ENCODE results near the gene PGGHG. TPM values are rescaled to one million over a fixed set of nuclear protein-coding genes. Genes with fewer than 3 reads are reported as not detected.
"Not testable (repeated sequence)": the region's sequence is repeated elsewhere in the genome, so short reads cannot be mapped to it uniquely, and the experiment has no call there.

PGGHG gene
- total RNA-seq, 2 donors from 2014 or later = 17.0 to 24.9 TPM

- Mint-ChIP-seq H3K4me1 (ENCODE audit: low read depth in 2 of 2) (peaks cover 52 to 54% of the 10 kb centered on the region in 2 donors), H3K27ac (peak overlapping the region; percentile 85 to 90), H3K4me3 (peak overlapping the region; percentile 88)
- not testable (repeated sequence) for H3K9me3 Mint-ChIP-seq; H3K36me3 Mint-ChIP-seq; ATAC-seq; DNase-seq (ENCODE audit: low spot score); H3K27me3 Mint-ChIP-seq
Measured at GRCh38 chr11:314554-314875, 25.6 kb downstream of the PGGHG start.

GRCh38 chr11:315051-315481 lies 26.1 kb downstream of the PGGHG start:
- H3K4me1 Mint-ChIP-seq (ENCODE audit: low read depth in 2 of 2) = peaks cover 52 to 55% of the 10 kb centered on the region in 2 donors
- H3K36me3 Mint-ChIP-seq = no peaks in the 10 kb centered on the region
- H3K27ac Mint-ChIP-seq = peak overlapping the region; percentile 85 to 90
- no peak for DNase-seq (ENCODE audit: low spot score)
- H3K4me3 Mint-ChIP-seq = peak overlapping the region; percentile 88
- no peaks in the 10 kb centered on the region for H3K9me3 Mint-ChIP-seq
- ATAC-seq = no peak
- H3K27me3 Mint-ChIP-seq = no peaks in the 10 kb centered on the region

- Mint-ChIP-seq H3K36me3 (no peaks in the 10 kb centered on the region), H3K4me3 (peak overlapping the region; percentile 88), H3K27ac (peak overlapping the region; percentile 85 to 90), H3K4me1 (ENCODE audit: low read depth in 2 of 2) (peaks cover 57 to 60% of the 10 kb centered on the region in 2 donors), H3K27me3 (no peaks in the 10 kb centered on the region), H3K9me3 (no peaks in the 10 kb centered on the region)
- DNase-seq (ENCODE audit: low spot score) (peak; percentile 51), ATAC-seq (no peak)
Measured at GRCh38 chr11:315516-315994, 26.6 kb downstream of the PGGHG start.

GRCh38 chr11:316031-316701 lies 27.2 kb downstream of the PGGHG start:
- H3K4me3 Mint-ChIP-seq = peak overlapping the region; percentile 87
- no peaks in the 10 kb centered on the region for H3K27me3 Mint-ChIP-seq
- peaks cover 59 to 62% of the 10 kb centered on the region in 2 donors for H3K4me1 Mint-ChIP-seq (ENCODE audit: low read depth in 2 of 2)
- no peaks in the 10 kb centered on the region for H3K36me3 Mint-ChIP-seq
- no peaks in the 10 kb centered on the region for H3K9me3 Mint-ChIP-seq
- ATAC-seq (peak in 1 of 2 donors; percentile 1), DNase-seq (ENCODE audit: low spot score) (peak; percentile 78)
- peak overlapping the region; percentile 81 to 88 for H3K27ac Mint-ChIP-seq

- peaks cover 57 to 59% of the 10 kb centered on the region in 2 donors for H3K4me1 Mint-ChIP-seq (ENCODE audit: low read depth in 2 of 2)
- H3K27me3 Mint-ChIP-seq = no peaks in the 10 kb centered on the region
- H3K9me3 Mint-ChIP-seq = no peaks in the 10 kb centered on the region
- ATAC-seq (no peak), DNase-seq (ENCODE audit: low spot score) (no peak)
- H3K4me3 Mint-ChIP-seq = peak overlapping the region; percentile 87
- peak overlapping the region; percentile 81 to 88 for H3K27ac Mint-ChIP-seq
- H3K36me3 Mint-ChIP-seq = no peaks in the 10 kb centered on the region
Measured at GRCh38 chr11:316891-317301, 28.0 kb downstream of the PGGHG start.

- H3K27ac Mint-ChIP-seq = peak overlapping the region; percentile 81 to 88
- H3K36me3 Mint-ChIP-seq, H3K27me3 Mint-ChIP-seq, H3K9me3 Mint-ChIP-seq: not testable (repeated sequence)
- peak overlapping the region; percentile 87 for H3K4me3 Mint-ChIP-seq
- peaks cover 47 to 51% of the 10 kb centered on the region in 2 donors for H3K4me1 Mint-ChIP-seq (ENCODE audit: low read depth in 2 of 2)
- DNase-seq (ENCODE audit: low spot score) = peak; percentile 51
- ATAC-seq = peak in 1 of 2 donors; percentile 21
Measured at GRCh38 chr11:317668-318404, 28.9 kb downstream of the PGGHG start.

GRCh38 chr11:318405-319120 lies 29.6 kb downstream of the PGGHG start:
- H3K27ac Mint-ChIP-seq; H3K9me3 Mint-ChIP-seq; H3K27me3 Mint-ChIP-seq; H3K4me3 Mint-ChIP-seq; DNase-seq (ENCODE audit: low spot score); H3K36me3 Mint-ChIP-seq: not testable (repeated sequence)
- peaks cover 40 to 44% of the 10 kb centered on the region in 2 donors for H3K4me1 Mint-ChIP-seq (ENCODE audit: low read depth in 2 of 2)
- ATAC-seq = peak; percentile 58 to 70

GRCh38 chr11:319121-319887 lies 30.4 kb downstream of the PGGHG start:
- not testable (repeated sequence) for H3K36me3 Mint-ChIP-seq, H3K27me3 Mint-ChIP-seq, H3K9me3 Mint-ChIP-seq
- peak; percentile 16 to 18 for ATAC-seq
- peaks cover 32 to 40% of the 10 kb centered on the region in 2 donors for H3K4me1 Mint-ChIP-seq (ENCODE audit: low read depth in 2 of 2)
- H3K4me3 Mint-ChIP-seq = peak overlapping the region; percentile 93
- peak overlapping the region; percentile 83 to 91 for H3K27ac Mint-ChIP-seq
- DNase-seq (ENCODE audit: low spot score) = peak; percentile 56

- not testable (repeated sequence) for H3K9me3 Mint-ChIP-seq; H3K27me3 Mint-ChIP-seq; H3K36me3 Mint-ChIP-seq; DNase-seq (ENCODE audit: low spot score)
- peak in 1 of 2 donors; percentile 6 for ATAC-seq
- H3K4me3 Mint-ChIP-seq = peak overlapping the region; percentile 93
- peak overlapping the region; percentile 83 to 91 for H3K27ac Mint-ChIP-seq
- peaks cover 30 to 37% of the 10 kb centered on the region in 2 donors for H3K4me1 Mint-ChIP-seq (ENCODE audit: low read depth in 2 of 2)
Measured at GRCh38 chr11:319888-320273, 31.0 kb downstream of the PGGHG start.

GRCh38 chr11:324156-324555 lies 35.2 kb downstream of the PGGHG start:
- no peak for ATAC-seq
- Mint-ChIP-seq H3K27me3 (no peaks in the 10 kb centered on the region), H3K27ac (peak overlapping the region in 1 of 2 donors; percentile 9), H3K36me3 (no peaks in the 10 kb centered on the region), H3K4me1 (ENCODE audit: low read depth in 2 of 2) (peaks cover 26 to 30% of the 10 kb centered on the region in 2 donors), H3K4me3 (no peak overlapping the region), H3K9me3 (no peaks in the 10 kb centered on the region)
- no peak for DNase-seq (ENCODE audit: low spot score)

GRCh38 chr11:324593-325517 lies 35.9 kb downstream of the PGGHG start:
- not testable (repeated sequence) for H3K36me3 Mint-ChIP-seq; H3K9me3 Mint-ChIP-seq; ATAC-seq; H3K4me3 Mint-ChIP-seq; H3K27me3 Mint-ChIP-seq; DNase-seq (ENCODE audit: low spot score)
- peaks cover 29 to 32% of the 10 kb centered on the region in 2 donors for H3K4me1 Mint-ChIP-seq (ENCODE audit: low read depth in 2 of 2)
- peak overlapping the region in 1 of 2 donors; percentile 9 for H3K27ac Mint-ChIP-seq

- Mint-ChIP-seq H3K36me3 (no peaks in the 10 kb centered on the region), H3K4me1 (ENCODE audit: low read depth in 2 of 2) (peaks cover 29 to 31% of the 10 kb centered on the region in 2 donors), H3K4me3 (peak overlapping the region; percentile 54), H3K9me3 (no peaks in the 10 kb centered on the region), H3K27me3 (no peaks in the 10 kb centered on the region), H3K27ac (peak overlapping the region; percentile 36 to 63)
- DNase-seq (ENCODE audit: low spot score) (no peak), ATAC-seq (no peak)
Measured at GRCh38 chr11:325796-326591, 37.1 kb downstream of the PGGHG start.

Measured in natural killer cell treated with Interleukin-12 subunit alpha and Interleukin-12 subunit beta and Interleukin-15 and Interleukin-18, amount 100 ng/mL, for 72 hours (primary cell).